Upper lobe of left lung (tissue), 4 donors: ENCODE data around the gene PRPH.

Experiments used
- CTCF ChIP-seq, 6 experiments: fragments of 450-650 bp in 4 of 6; fragments of 200-600 bp in 2 of 6; sonication (generic) in 2 of 6; IDR thresholded peaks; one replicate each; pipeline ENCODE4 v1.5.1; 2016 to 2019; ENCODE audit warnings: antibody characterized with exemption in 6 of 6
- EP300 ChIP-seq, 4 donors: sonication (generic); formaldehyde crosslinking; IDR thresholded peaks; one replicate each; pipeline ENCODE4 v1.5.1; 2017; ENCODE audit warnings: antibody characterized with exemption in 4 of 4, control low read depth in 2 of 4

- TF ChIP-seq CTCF (IDR thresholded peaks at IDR 0.05) (no peak), EP300 (IDR thresholded peaks at IDR 0.05) (no peak)
Measured at GRCh38 chr12:49261721-49262120, 33.2 kb upstream of the PRPH start.
